Breast epithelium (tissue), 4 donors: Measurements from ENCODE around the gene GMIP. TPM values are rescaled to one million over a fixed set of nuclear protein-coding genes. Genes with fewer than 3 reads are reported as not detected.

Experiments used
- DNase-seq, 2 donors: peaks; one replicate each; pipeline ENCODE4 v3.0.0-alpha.2; 2019; ENCODE audit warnings: low spot score in 2 of 2
- H3K27ac ChIP-seq, 2 donors: fragments of 200-600 bp; sonication (generic) in 1 of 2; one replicate each; pipeline ENCODE4 v1.5.1; 2016 to 2019; ENCODE audit warnings: mild to moderate bottlenecking in 1 of 2
- H3K27me3 ChIP-seq, 2 donors: fragments of 200-600 bp; sonication (generic) in 1 of 2; one replicate each; pipeline versions ENCODE4 v1.5.1 to v1.6.0; 2017 to 2019; ENCODE audit warnings: control low read depth in 1 of 2, mild to moderate bottlenecking in 1 of 2
- H3K36me3 ChIP-seq: fragments of 200-600 bp; one replicate; pipeline ENCODE4 v1.5.1; 2019
- H3K4me1 ChIP-seq, 2 donors: fragments of 200-600 bp; sonication (generic); one replicate each; pipeline ENCODE4 v1.5.1; 2016 to 2019; ENCODE audit warnings: control low read depth in 1 of 2
- H3K4me3 ChIP-seq, 3 donors: fragments of 200-600 bp; sonication (generic); 1 replicate in 2 of 3; 2 replicates in 1 of 3; pipeline ENCODE4 v1.5.1; 2016 to 2019; ENCODE audit warnings: mild to moderate bottlenecking in 3 of 3, moderate library complexity in 2 of 3
- H3K9me3 ChIP-seq, 2 donors: fragments of 200-600 bp; sonication (generic) in 1 of 2; one replicate each; pipeline ENCODE4 v1.5.1; 2016 to 2019; ENCODE audit warnings: control low read depth in 1 of 2
- POLR2A ChIP-seq: fragments of 450-650 bp; IDR thresholded peaks from one replicate; pipeline ENCODE4 v1.6.1; 2016; ENCODE audit warnings: antibody characterized with exemption, mild to moderate bottlenecking, moderate library complexity
- POLR2AphosphoS5 ChIP-seq, 3 donors: sonication (generic); formaldehyde crosslinking; IDR thresholded peaks; one replicate each; pipeline ENCODE4 v1.6.1; 2017; ENCODE audit warnings: antibody characterized with exemption in 3 of 3
- intact Hi-C: fragments of 100-400 bp; cut with DNase I; formaldehyde crosslinking; loops from one replicate; pipeline ENCODE4 v1.15.1; 2023; ENCODE audit warnings: low total_unique reads
- total RNA-seq, 3 donors: library from RNA; depleted of rRNA; stranded (reverse); fragments of >200 nt; gene quantifications; one replicate each; pipeline ENCODE4 v1.1.0, GENCODE V29; 2016
- TF ChIP-seq, protein P1 (sequence below), 3 donors: fragments of 450-650 bp; IDR thresholded peaks; one replicate each; pipeline ENCODE4 v1.5.1; 2016 to 2017; ENCODE audit warnings: antibody characterized with exemption in 3 of 3, mild to moderate bottlenecking in 3 of 3, moderate library complexity in 3 of 3

Gene GMIP
- total RNA-seq, 3 donors from 2014 or later: 7.9 to 10.4 (median 8.5) TPM

- intact Hi-C loops: no loop called here
- H3K4me1 ChIP-seq: no peaks in the 10 kb centered on the region
- no peak for DNase-seq
Measured at GRCh38 chr19:19633711-19634515, 9.5 kb downstream of the GMIP start.

GRCh38 chr19:19632661-19633060 is 10.8 kb downstream of the GMIP start:
- H3K9me3 ChIP-seq: no peaks in the 10 kb centered on the region
- H3K27ac ChIP-seq: no peak overlapping the region
- no peaks in the 10 kb centered on the region for H3K27me3 ChIP-seq
- H3K4me3 ChIP-seq: no peak overlapping the region
- intact Hi-C loops: no loop called here
- H3K36me3 ChIP-seq: no peaks in the 10 kb centered on the region
- H3K4me1 ChIP-seq: no peaks in the 10 kb centered on the region
- TF ChIP-seq POLR2AphosphoS5 (IDR thresholded peaks at IDR 0.05): no peak
- TF ChIP-seq, protein P1, sequence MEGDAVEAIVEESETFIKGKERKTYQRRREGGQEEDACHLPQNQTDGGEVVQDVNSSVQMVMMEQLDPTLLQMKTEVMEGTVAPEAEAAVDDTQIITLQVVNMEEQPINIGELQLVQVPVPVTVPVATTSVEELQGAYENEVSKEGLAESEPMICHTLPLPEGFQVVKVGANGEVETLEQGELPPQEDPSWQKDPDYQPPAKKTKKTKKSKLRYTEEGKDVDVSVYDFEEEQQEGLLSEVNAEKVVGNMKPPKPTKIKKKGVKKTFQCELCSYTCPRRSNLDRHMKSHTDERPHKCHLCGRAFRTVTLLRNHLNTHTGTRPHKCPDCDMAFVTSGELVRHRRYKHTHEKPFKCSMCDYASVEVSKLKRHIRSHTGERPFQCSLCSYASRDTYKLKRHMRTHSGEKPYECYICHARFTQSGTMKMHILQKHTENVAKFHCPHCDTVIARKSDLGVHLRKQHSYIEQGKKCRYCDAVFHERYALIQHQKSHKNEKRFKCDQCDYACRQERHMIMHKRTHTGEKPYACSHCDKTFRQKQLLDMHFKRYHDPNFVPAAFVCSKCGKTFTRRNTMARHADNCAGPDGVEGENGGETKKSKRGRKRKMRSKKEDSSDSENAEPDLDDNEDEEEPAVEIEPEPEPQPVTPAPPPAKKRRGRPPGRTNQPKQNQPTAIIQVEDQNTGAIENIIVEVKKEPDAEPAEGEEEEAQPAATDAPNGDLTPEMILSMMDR (IDR thresholded peaks at IDR 0.05): no peak
- no peak for TF ChIP-seq POLR2A
- no peak for DNase-seq

More at GRCh38 chr19:19633711-19634515, 9.5 kb downstream of the GMIP start:
- TF ChIP-seq POLR2A: no peak
- no peak for TF ChIP-seq POLR2AphosphoS5 (IDR thresholded peaks at IDR 0.05)
- TF ChIP-seq, protein P1 (IDR thresholded peaks at IDR 0.05): no peak
- Histone ChIP-seq H3K9me3 (no peaks in the 10 kb centered on the region), H3K4me3 (no peak overlapping the region), H3K36me3 (no peaks in the 10 kb centered on the region), H3K27ac (no peak overlapping the region), H3K27me3 (no peaks in the 10 kb centered on the region)

DNA sequence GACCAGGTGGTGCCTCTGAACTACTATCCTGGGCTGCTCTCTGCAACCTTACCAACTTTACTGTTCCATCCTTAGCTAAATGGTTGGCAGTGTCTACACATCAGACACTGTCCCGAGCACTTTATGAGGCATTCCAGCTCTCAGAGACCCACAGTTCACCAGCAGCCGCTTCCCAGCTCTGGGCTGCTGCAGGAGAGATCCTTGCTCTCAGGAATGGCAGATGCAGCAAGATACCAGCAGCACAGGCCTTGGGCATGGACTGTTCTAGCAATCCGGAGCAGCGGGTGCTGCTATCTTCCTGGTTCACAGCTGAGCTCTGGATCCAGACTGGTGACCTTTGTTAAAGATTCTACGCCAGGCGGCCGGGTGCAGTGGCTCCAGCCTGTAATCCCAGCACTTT is 12.1 kb downstream of the GMIP start:
- no peaks in the 10 kb centered on the region for H3K36me3 ChIP-seq
- no peaks in the 10 kb centered on the region for H3K4me1 ChIP-seq
- no peak for DNase-seq
- intact Hi-C loops: no loop called here
- H3K4me3 ChIP-seq: no peak overlapping the region
- no peaks in the 10 kb centered on the region for H3K27me3 ChIP-seq
- no peaks in the 10 kb centered on the region for H3K9me3 ChIP-seq
- H3K27ac ChIP-seq: no peak overlapping the region
- TF ChIP-seq POLR2AphosphoS5 (IDR thresholded peaks at IDR 0.05) (no peak), POLR2A (no peak)
- TF ChIP-seq, protein P1 (IDR thresholded peaks at IDR 0.05): no peak

DNA sequence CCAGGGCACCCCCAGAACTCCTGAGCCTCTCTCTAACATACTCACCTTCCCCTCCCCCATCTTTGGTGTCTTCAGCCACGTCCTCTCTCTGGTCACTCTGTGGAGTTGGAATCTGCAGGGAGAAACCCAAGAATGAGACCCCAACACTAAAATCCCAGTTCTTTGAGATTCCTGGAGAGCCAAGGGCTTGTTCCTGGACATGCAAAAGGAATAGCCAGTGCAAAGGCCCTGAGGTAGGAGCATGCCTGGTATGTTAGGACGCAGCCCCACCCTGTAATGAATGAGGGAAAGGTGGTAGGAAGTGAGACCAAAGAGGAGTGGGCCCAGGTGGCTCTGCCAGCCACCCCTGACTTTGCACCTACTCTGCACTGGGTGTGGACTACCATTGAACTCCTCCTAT is 13.0 kb downstream of the GMIP start:
- H3K27ac ChIP-seq: no peak overlapping the region
- no peaks in the 10 kb centered on the region for H3K9me3 ChIP-seq
- no peak for DNase-seq
- no peaks in the 10 kb centered on the region for H3K36me3 ChIP-seq
- no peaks in the 10 kb centered on the region for H3K4me1 ChIP-seq
- H3K4me3 ChIP-seq: no peak overlapping the region
- intact Hi-C loops: no loop called here
- H3K27me3 ChIP-seq: no peaks in the 10 kb centered on the region
- TF ChIP-seq POLR2AphosphoS5 (IDR thresholded peaks at IDR 0.05) (no peak), POLR2A (no peak)
- TF ChIP-seq, protein P1 (IDR thresholded peaks at IDR 0.05): no peak

- no peaks in the 10 kb centered on the region for H3K36me3 ChIP-seq
- no peak overlapping the region for H3K27ac ChIP-seq
- H3K4me3 ChIP-seq: no peak overlapping the region
- no peaks in the 10 kb centered on the region for H3K4me1 ChIP-seq
- TF ChIP-seq POLR2A (no peak), POLR2AphosphoS5 (IDR thresholded peaks at IDR 0.05) (no peak)
- TF ChIP-seq, protein P1 (IDR thresholded peaks at IDR 0.05): no peak
- intact Hi-C loops: no loop called here
- no peaks in the 10 kb centered on the region for H3K27me3 ChIP-seq
- no peak for DNase-seq
- H3K9me3 ChIP-seq: no peaks in the 10 kb centered on the region
Measured at GRCh38 chr19:19630062-19630414, 13.4 kb downstream of the GMIP start.
